ENCODE data around the gene HLA-DQB1.

The HLA-DQB1 gene

GRCh38 chr6:32627831-32628230 is 38.6 kb downstream of the HLA-DQB1 start:
- DNase-seq (ENCODE audit: low read depth in 2 of 3, low spot score in 2 of 3), result no peak

- DNase-seq (ENCODE audit: low read depth in 2 of 3, low spot score in 2 of 3), result no peak
Measured at GRCh38 chr6:32627249-32627648, 39.2 kb downstream of the HLA-DQB1 start.

GRCh38 chr6:32625137-32625536 is 41.3 kb downstream of the HLA-DQB1 start:
- DNase-seq (ENCODE audit: low read depth in 2 of 3, low spot score in 2 of 3), result no peak

GRCh38 chr6:32624565-32624964 is 41.9 kb downstream of the HLA-DQB1 start:
- no peak for DNase-seq (ENCODE audit: low read depth in 2 of 3, low spot score in 2 of 3)

- no peak for DNase-seq (ENCODE audit: low read depth in 2 of 3, low spot score in 2 of 3)
Measured at GRCh38 chr6:32623693-32624092, 42.8 kb downstream of the HLA-DQB1 start.

- no peak for DNase-seq (ENCODE audit: low read depth in 2 of 3, low spot score in 2 of 3)
Measured at GRCh38 chr6:32622545-32623401, 43.7 kb downstream of the HLA-DQB1 start.

GRCh38 chr6:32621372-32621771 is 45.1 kb downstream of the HLA-DQB1 start:
- DNase-seq (ENCODE audit: low read depth in 2 of 3, low spot score in 2 of 3), result no peak

GRCh38 chr6:32617751-32618150 is 48.7 kb downstream of the HLA-DQB1 start:
- DNase-seq (ENCODE audit: low read depth in 2 of 3, low spot score in 2 of 3), result no peak

GRCh38 chr6:32615885-32616532 is 50.4 kb downstream of the HLA-DQB1 start:
- DNase-seq (ENCODE audit: low read depth in 2 of 3, low spot score in 2 of 3), result no peak

GRCh38 chr6:32614366-32615081 is 51.9 kb downstream of the HLA-DQB1 start:
- no peak for DNase-seq (ENCODE audit: low read depth in 2 of 3, low spot score in 2 of 3)

- DNase-seq (ENCODE audit: low read depth in 2 of 3, low spot score in 2 of 3), result no peak
Measured at GRCh38 chr6:32613475-32613874, 53.0 kb downstream of the HLA-DQB1 start.

- DNase-seq (ENCODE audit: low read depth in 2 of 3, low spot score in 2 of 3), result no peak
Measured at GRCh38 chr6:32610682-32611296, 55.7 kb downstream of the HLA-DQB1 start.

- no peak for DNase-seq (ENCODE audit: low read depth in 2 of 3, low spot score in 2 of 3)
Measured at GRCh38 chr6:32609731-32610640, 56.5 kb downstream of the HLA-DQB1 start.

All from activated CD8-positive, alpha-beta memory T cell treated with anti-CD3 and anti-CD28 coated beads for 48 hours (primary cell).